ENCODE data around the gene FAM25A.

FAM25A gene

GRCh38 chr10:87060280-87060928 lies 40.3 kb downstream of the FAM25A start:
- H3K4me1 ChIP-seq = no peaks in the 10 kb centered on the region
- no peaks in the 10 kb centered on the region for H3K27me3 ChIP-seq (ENCODE audit: low read depth)
- in situ Hi-C loops (cut with MboI; ENCODE audit: low sequenced_read_pairs) = no loop called here
- no peak overlapping the region for H3K4me3 ChIP-seq
- H3K9me3 ChIP-seq = no peaks in the 10 kb centered on the region
- DNase-seq (ENCODE audit: low spot score in 2 of 2) = no peak
- peaks cover 67% of the 10 kb centered on the region for H3K36me3 ChIP-seq (replicated peaks)

GRCh38 chr10:87064651-87065050 lies 44.6 kb downstream of the FAM25A start:
- Histone ChIP-seq H3K9me3 (no peaks in the 10 kb centered on the region), H3K4me1 (no peaks in the 10 kb centered on the region), H3K4me3 (no peak overlapping the region), H3K27me3 (ENCODE audit: low read depth) (no peaks in the 10 kb centered on the region), H3K36me3 (replicated peaks) (peaks cover 71% of the 10 kb centered on the region)
- DNase-seq (ENCODE audit: low spot score in 2 of 2) = no peak
- in situ Hi-C loops (cut with MboI; ENCODE audit: low sequenced_read_pairs) = no loop called here

DNA sequence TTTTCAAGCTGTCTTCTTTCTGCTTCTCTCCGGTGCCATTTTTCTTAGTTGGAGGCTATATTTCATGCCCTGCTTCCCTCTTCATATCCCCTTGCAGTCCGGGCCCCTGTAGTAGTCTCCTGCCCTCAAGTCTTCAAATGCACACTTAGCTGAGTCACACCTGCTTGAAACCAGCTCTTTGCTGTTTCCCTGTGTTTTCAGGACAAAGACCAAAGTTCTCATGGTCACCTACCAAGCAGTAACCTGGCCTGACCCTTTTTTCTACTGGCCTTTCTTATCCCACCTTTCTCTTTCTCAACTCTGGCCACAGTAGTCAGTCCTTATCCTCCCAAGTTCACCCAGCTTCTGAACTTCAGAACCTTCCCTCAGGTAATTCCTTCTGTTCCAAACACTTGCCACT lies 46.1 kb downstream of the FAM25A start:
- DNase-seq (ENCODE audit: low spot score in 2 of 2) = no peak
- no peak overlapping the region for H3K4me3 ChIP-seq
- no peaks in the 10 kb centered on the region for H3K27me3 ChIP-seq (ENCODE audit: low read depth)
- no peaks in the 10 kb centered on the region for H3K4me1 ChIP-seq
- H3K36me3 ChIP-seq (replicated peaks) = peaks cover 67% of the 10 kb centered on the region
- H3K9me3 ChIP-seq = no peaks in the 10 kb centered on the region
- in situ Hi-C loops (cut with MboI; ENCODE audit: low sequenced_read_pairs) = no loop called here

GRCh38 chr10:87066865-87067264 lies 46.8 kb downstream of the FAM25A start:
- no peak for DNase-seq (ENCODE audit: low spot score in 2 of 2)
- H3K4me1 ChIP-seq = no peaks in the 10 kb centered on the region
- in situ Hi-C loops (cut with MboI; ENCODE audit: low sequenced_read_pairs) = no loop called here
- no peaks in the 10 kb centered on the region for H3K9me3 ChIP-seq
- H3K27me3 ChIP-seq (ENCODE audit: low read depth) = no peaks in the 10 kb centered on the region
- no peak overlapping the region for H3K4me3 ChIP-seq
- peaks cover 66% of the 10 kb centered on the region for H3K36me3 ChIP-seq (replicated peaks)

- H3K4me3 ChIP-seq = no peak overlapping the region
- no peaks in the 10 kb centered on the region for H3K9me3 ChIP-seq
- H3K36me3 ChIP-seq (replicated peaks) = peaks cover 57% of the 10 kb centered on the region
- no peaks in the 10 kb centered on the region for H3K27me3 ChIP-seq (ENCODE audit: low read depth)
- peaks cover 2% of the 10 kb centered on the region; the same call in 1 of the 2 replicates for H3K4me1 ChIP-seq
- in situ Hi-C loops (cut with MboI; ENCODE audit: low sequenced_read_pairs) = no loop called here
- DNase-seq (ENCODE audit: low spot score in 2 of 2) = no peak
These were observed 48.2 kb downstream of the FAM25A start for GRCh38 chr10:87068281-87068680.

DNA sequence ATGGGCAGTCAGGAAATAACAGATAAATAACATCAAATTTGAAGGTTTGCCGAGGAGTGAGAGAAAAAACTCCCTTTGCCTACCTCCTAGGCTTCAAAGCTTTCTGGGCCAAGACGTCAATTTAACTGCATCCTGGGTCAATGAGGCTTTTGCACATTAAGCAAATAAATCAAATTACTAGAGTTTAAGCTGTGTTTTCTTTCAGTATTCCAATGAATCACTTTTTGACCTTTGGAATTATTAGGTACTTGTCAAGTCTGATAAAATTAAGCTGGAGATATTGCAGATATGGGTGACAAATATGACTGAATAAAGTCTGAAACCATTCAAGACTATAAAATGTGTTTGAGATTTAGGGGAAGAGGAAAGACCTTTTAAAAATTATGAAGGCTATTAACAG lies 52.4 kb downstream of the FAM25A start:
- in situ Hi-C loops (cut with MboI; ENCODE audit: low sequenced_read_pairs) = no loop called here
- H3K4me1 ChIP-seq = peaks cover 2% of the 10 kb centered on the region; the same call in 1 of the 2 replicates
- H3K9me3 ChIP-seq = no peaks in the 10 kb centered on the region
- peaks cover 51% of the 10 kb centered on the region for H3K36me3 ChIP-seq (replicated peaks)
- H3K27me3 ChIP-seq (ENCODE audit: low read depth) = no peaks in the 10 kb centered on the region
- no peak overlapping the region for H3K4me3 ChIP-seq
- no peak for DNase-seq (ENCODE audit: low spot score in 2 of 2)
